Measurements from ENCODE around the gene CCDC171. TPM values are rescaled to one million over a fixed set of nuclear protein-coding genes. Genes with fewer than 3 reads are reported as not detected.

Gene CCDC171
- total RNA-seq, 2 experiments from 2014 or later = 10.4 to 18.2 TPM

DNA sequence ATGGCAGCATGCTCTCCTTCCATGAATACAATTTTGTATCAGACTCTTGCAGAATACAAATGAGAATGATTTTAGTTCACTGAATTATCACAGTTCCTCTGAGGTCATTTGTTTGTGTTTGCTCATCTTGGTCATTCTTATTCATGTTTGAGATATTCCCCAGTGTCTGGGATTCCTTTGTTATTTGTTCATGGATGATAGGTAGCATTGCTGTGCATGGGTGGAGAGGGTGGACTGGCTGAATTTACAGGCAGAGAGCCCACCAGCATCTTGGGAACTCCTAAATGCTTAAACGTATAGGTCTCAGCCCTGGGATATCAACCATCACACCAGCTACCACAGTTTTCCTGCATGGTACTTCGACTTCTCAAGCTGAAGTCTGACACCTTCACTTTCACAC is 459.8 kb downstream of the CCDC171 start:
- no peak overlapping the region for H3K4me2 ChIP-seq (ENCODE audit: low read length)
- H3K79me2 ChIP-seq (ENCODE audit: insufficient read depth, low read depth, low read length) = no peaks in the 10 kb centered on the region
- intact Hi-C loops (cut with micrococcal nuclease; ENCODE audit: unreplicated experiment) = no loop called here
- H3K9me3 ChIP-seq (ENCODE audit: low read length) = no peaks in the 10 kb centered on the region
- TF ChIP-seq, protein P1, sequence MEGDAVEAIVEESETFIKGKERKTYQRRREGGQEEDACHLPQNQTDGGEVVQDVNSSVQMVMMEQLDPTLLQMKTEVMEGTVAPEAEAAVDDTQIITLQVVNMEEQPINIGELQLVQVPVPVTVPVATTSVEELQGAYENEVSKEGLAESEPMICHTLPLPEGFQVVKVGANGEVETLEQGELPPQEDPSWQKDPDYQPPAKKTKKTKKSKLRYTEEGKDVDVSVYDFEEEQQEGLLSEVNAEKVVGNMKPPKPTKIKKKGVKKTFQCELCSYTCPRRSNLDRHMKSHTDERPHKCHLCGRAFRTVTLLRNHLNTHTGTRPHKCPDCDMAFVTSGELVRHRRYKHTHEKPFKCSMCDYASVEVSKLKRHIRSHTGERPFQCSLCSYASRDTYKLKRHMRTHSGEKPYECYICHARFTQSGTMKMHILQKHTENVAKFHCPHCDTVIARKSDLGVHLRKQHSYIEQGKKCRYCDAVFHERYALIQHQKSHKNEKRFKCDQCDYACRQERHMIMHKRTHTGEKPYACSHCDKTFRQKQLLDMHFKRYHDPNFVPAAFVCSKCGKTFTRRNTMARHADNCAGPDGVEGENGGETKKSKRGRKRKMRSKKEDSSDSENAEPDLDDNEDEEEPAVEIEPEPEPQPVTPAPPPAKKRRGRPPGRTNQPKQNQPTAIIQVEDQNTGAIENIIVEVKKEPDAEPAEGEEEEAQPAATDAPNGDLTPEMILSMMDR (conservative IDR thresholded peaks at IDR 0.05; ENCODE audit: low read length) = no peak
- TF ChIP-seq EZH2phosphoT487 (IDR thresholded peaks at IDR 0.05; ENCODE audit: borderline replicate concordance, low read depth, low read length) = no peak
- no peaks in the 10 kb centered on the region for H3K4me1 ChIP-seq (ENCODE audit: insufficient read depth, low read length, poor library complexity, severe bottlenecking)
- no peak overlapping the region for H3K4me3 ChIP-seq (ENCODE audit: low read depth, low read length, poor library complexity, severe bottlenecking)
- no peak for DNase-seq (ENCODE audit: low spot score)
- H4K20me1 ChIP-seq (ENCODE audit: insufficient read depth, low read length) = no peaks in the 10 kb centered on the region
- POLR2A ChIA-PET = no interaction called here
- H3K27ac ChIP-seq (ENCODE audit: low read depth, low read length, poor library complexity, severe bottlenecking) = no peak overlapping the region
- no peaks in the 10 kb centered on the region for H3K36me3 ChIP-seq (ENCODE audit: insufficient read depth, low read length)
- H3K9me2 ChIP-seq (ENCODE audit: insufficient read depth, low read length) = no peaks in the 10 kb centered on the region
- no TSS peak for BruUV-seq (replicated peaks)
- CTCF ChIA-PET (ENCODE audit: unreplicated experiment) = no interaction called here
- no peak overlapping the region for H2AFZ ChIP-seq (ENCODE audit: low read length)

DNA sequence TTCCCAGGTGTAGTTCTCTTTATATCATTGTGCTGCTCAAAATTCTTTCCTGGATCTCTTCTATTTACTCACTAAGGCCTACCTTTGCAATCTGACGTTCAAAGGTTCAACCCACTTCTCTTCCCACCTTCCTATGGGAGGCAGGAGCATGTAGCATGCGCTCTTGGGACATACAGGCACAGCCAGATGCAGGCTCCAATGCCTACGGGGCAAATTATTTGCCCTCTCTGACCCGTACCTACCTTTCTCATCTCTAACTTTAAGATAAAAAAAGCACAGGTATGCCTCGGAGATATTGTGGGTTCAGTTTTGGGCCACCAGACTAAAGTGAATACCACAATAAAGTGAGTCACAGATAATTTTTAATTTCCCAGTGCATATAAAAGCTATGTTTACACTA is 460.5 kb downstream of the CCDC171 start:
- Histone ChIP-seq H3K27ac (ENCODE audit: low read depth, low read length, poor library complexity, severe bottlenecking) (no peak overlapping the region), H3K4me3 (ENCODE audit: low read depth, low read length, poor library complexity, severe bottlenecking) (no peak overlapping the region), H3K79me2 (ENCODE audit: insufficient read depth, low read depth, low read length) (no peaks in the 10 kb centered on the region), H3K4me2 (ENCODE audit: low read length) (no peak overlapping the region), H4K20me1 (ENCODE audit: insufficient read depth, low read length) (no peaks in the 10 kb centered on the region), H3K4me1 (ENCODE audit: insufficient read depth, low read length, poor library complexity, severe bottlenecking) (no peaks in the 10 kb centered on the region), H2AFZ (ENCODE audit: low read length) (no peak overlapping the region), H3K9me2 (ENCODE audit: insufficient read depth, low read length) (no peaks in the 10 kb centered on the region), H3K36me3 (ENCODE audit: insufficient read depth, low read length) (no peaks in the 10 kb centered on the region), H3K9me3 (ENCODE audit: low read length) (no peaks in the 10 kb centered on the region)
- BruUV-seq (replicated peaks) = no TSS peak
- ChIA-PET POLR2A (no interaction called here), CTCF (ENCODE audit: unreplicated experiment) (no interaction called here)
- intact Hi-C loops (cut with micrococcal nuclease; ENCODE audit: unreplicated experiment) = no loop called here
- TF ChIP-seq EZH2phosphoT487 (IDR thresholded peaks at IDR 0.05; ENCODE audit: borderline replicate concordance, low read depth, low read length) = no peak
- TF ChIP-seq, protein P1 (conservative IDR thresholded peaks at IDR 0.05; ENCODE audit: low read length) = no peak
- no peak for DNase-seq (ENCODE audit: low spot score)

DNA sequence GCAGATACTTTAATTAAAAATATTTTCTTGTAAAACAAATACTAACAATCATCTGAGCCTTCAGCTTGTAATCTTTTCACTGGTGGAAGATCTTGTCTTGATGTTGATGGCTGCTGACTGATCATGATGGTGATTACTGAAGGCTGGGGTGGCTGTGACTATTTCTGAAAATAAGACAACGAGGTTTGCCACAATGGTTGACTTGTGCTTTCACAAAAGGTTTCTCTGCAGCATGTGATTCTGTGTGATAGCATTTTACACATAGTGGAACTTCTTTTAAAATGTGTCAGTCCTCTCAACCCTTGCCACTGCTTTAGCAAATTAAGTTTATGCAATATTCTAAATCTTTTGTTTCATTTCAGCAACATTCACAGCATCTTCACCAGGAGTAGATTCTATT is 461.0 kb downstream of the CCDC171 start:
- no peak for TF ChIP-seq EZH2phosphoT487 (IDR thresholded peaks at IDR 0.05; ENCODE audit: borderline replicate concordance, low read depth, low read length)
- H2AFZ ChIP-seq (ENCODE audit: low read length) = no peak overlapping the region
- DNase-seq (ENCODE audit: low spot score) = no peak
- no peak overlapping the region for H3K27ac ChIP-seq (ENCODE audit: low read depth, low read length, poor library complexity, severe bottlenecking)
- H3K4me2 ChIP-seq (ENCODE audit: low read length) = no peak overlapping the region
- H4K20me1 ChIP-seq (ENCODE audit: insufficient read depth, low read length) = no peaks in the 10 kb centered on the region
- POLR2A ChIA-PET = no interaction called here
- H3K4me3 ChIP-seq (ENCODE audit: low read depth, low read length, poor library complexity, severe bottlenecking) = no peak overlapping the region
- H3K36me3 ChIP-seq (ENCODE audit: insufficient read depth, low read length) = no peaks in the 10 kb centered on the region
- CTCF ChIA-PET (ENCODE audit: unreplicated experiment) = no interaction called here
- H3K79me2 ChIP-seq (ENCODE audit: insufficient read depth, low read depth, low read length) = no peaks in the 10 kb centered on the region
- H3K4me1 ChIP-seq (ENCODE audit: insufficient read depth, low read length, poor library complexity, severe bottlenecking) = no peaks in the 10 kb centered on the region
- H3K9me3 ChIP-seq (ENCODE audit: low read length) = no peaks in the 10 kb centered on the region
- no peaks in the 10 kb centered on the region for H3K9me2 ChIP-seq (ENCODE audit: insufficient read depth, low read length)
- no TSS peak for BruUV-seq (replicated peaks)
- intact Hi-C loops (cut with micrococcal nuclease; ENCODE audit: unreplicated experiment) = no loop called here
